GM12874 (cell line): ENCODE results near the gene LSM14B.

Experiments
- CTCF ChIP-seq: IDR thresholded peaks from 2 replicates; pipeline ENCODE4 v1.5.1; 2011; ENCODE audit warnings: low read depth, mild to moderate bottlenecking, control low read depth, low read length, moderate library complexity; ENCODE audit not compliant: insufficient read depth

LSM14B gene

GRCh38 chr20:62151835-62152364 lies 29.6 kb downstream of the LSM14B start:
- no peak for TF ChIP-seq CTCF

GRCh38 chr20:62155428-62156253 lies 33.4 kb downstream of the LSM14B start:
- TF ChIP-seq CTCF = no peak

GRCh38 chr20:62156254-62156556 lies 33.9 kb downstream of the LSM14B start:
- no peak for TF ChIP-seq CTCF

- TF ChIP-seq CTCF = peak; percentile 82
Observed at GRCh38 chr20:62156592-62157386, 34.5 kb downstream of the LSM14B start.

- no peak for TF ChIP-seq CTCF
Observed at GRCh38 chr20:62157387-62158087, 35.3 kb downstream of the LSM14B start.

- TF ChIP-seq CTCF = no peak
Observed at GRCh38 chr20:62158088-62158400, 35.8 kb downstream of the LSM14B start.

GRCh38 chr20:62158541-62158940 lies 36.3 kb downstream of the LSM14B start:
- TF ChIP-seq CTCF = no peak
